ENCODE measurements around the gene SNX5. TPM values are rescaled to one million over a fixed set of nuclear protein-coding genes. Genes with fewer than 3 reads are reported as not detected.

Gene SNX5
- total and polyA plus RNA-seq, 7 donors: 59.8 to 113 (median 81.3) TPM

GRCh38 chr20:17952692-17953684 is 15.6 kb downstream of the SNX5 start:
- Histone ChIP-seq H3K36me3 (ENCODE audit: insufficient read depth in 1 of 2, low read depth in 1 of 2) (peaks cover 32 to 89% of the 10 kb centered on the region in 2 donors), H3K4me3 (no peak overlapping the region), H3K27me3 (ENCODE audit: insufficient read depth in 3 of 3, low read length in 2 of 3) (no peaks in the 10 kb centered on the region), H3K27ac (no peak overlapping the region), H3K4me1 (peaks cover 7% of the 10 kb centered on the region), H3K9me3 (no peaks in the 10 kb centered on the region)
- no peak for TF ChIP-seq CTCF (IDR thresholded peaks at IDR 0.05)
- no peak for DNase-seq
- WGBS, 3 donors: 90 to 95% (median 91%) methylated on average over 8 of the region's 8 CpGs
- intact Hi-C loops (cut with DNase I): no loop called here
- no peak for ATAC-seq

GRCh38 chr20:17951323-17951722 is 17.3 kb downstream of the SNX5 start:
- Histone ChIP-seq H3K4me3 (no peak overlapping the region), H3K9me3 (no peaks in the 10 kb centered on the region), H3K27ac (no peak overlapping the region), H3K4me1 (no peaks in the 10 kb centered on the region), H3K36me3 (ENCODE audit: insufficient read depth in 1 of 2, low read depth in 1 of 2) (peaks cover 34 to 100% of the 10 kb centered on the region in 2 donors), H3K27me3 (ENCODE audit: insufficient read depth in 3 of 3, low read length in 2 of 3) (no peaks in the 10 kb centered on the region)
- DNase-seq (no peak), ATAC-seq (no peak)
- TF ChIP-seq CTCF (IDR thresholded peaks at IDR 0.05): no peak
- intact Hi-C loops (cut with DNase I): no loop called here
- 83 to 87% (median 87%) methylated on average over 2 of the region's 2 CpGs for WGBS, 3 donors

DNA sequence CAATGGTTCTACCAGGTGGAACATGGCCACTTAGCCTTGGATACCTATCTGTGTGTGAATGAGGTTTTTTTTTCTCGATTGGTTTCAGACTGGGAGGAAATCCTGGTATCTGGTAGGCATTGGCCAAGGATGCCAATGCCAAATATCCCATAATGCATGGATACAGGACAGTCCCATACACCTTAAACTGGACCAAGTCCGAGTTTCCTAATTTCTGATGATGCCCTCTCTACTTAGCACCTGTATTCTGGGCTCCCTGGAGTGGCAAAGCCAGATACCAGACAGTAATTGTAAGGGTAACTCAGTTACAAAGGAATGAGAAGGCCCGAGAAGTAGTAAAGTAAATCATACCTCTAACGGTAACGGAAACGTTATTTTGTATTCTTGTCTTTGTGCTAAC is 17.9 kb downstream of the SNX5 start:
- Histone ChIP-seq H3K9me3 (no peaks in the 10 kb centered on the region), H3K4me3 (no peak overlapping the region), H3K4me1 (no peaks in the 10 kb centered on the region), H3K27me3 (ENCODE audit: insufficient read depth in 3 of 3, low read length in 2 of 3) (no peaks in the 10 kb centered on the region), H3K36me3 (ENCODE audit: insufficient read depth in 1 of 2, low read depth in 1 of 2) (peaks cover 34 to 100% of the 10 kb centered on the region in 2 donors), H3K27ac (no peak overlapping the region)
- no peak for DNase-seq
- intact Hi-C loops (cut with DNase I): no loop called here
- WGBS, 3 donors: 84 to 85% (median 84%) methylated on average over 6 of the region's 6 CpGs
- ATAC-seq: no peak
- TF ChIP-seq CTCF (IDR thresholded peaks at IDR 0.05): no peak

GRCh38 chr20:17949899-17950298 is 18.7 kb downstream of the SNX5 start:
- H3K9me3 ChIP-seq: no peaks in the 10 kb centered on the region
- intact Hi-C loops (cut with DNase I): no loop called here
- no peak for DNase-seq
- no peak for ATAC-seq
- H3K4me3 ChIP-seq: no peak overlapping the region
- H3K36me3 ChIP-seq (ENCODE audit: insufficient read depth in 1 of 2, low read depth in 1 of 2): peaks cover 34 to 100% of the 10 kb centered on the region in 2 donors
- TF ChIP-seq CTCF (IDR thresholded peaks at IDR 0.05): no peak
- H3K27me3 ChIP-seq (ENCODE audit: insufficient read depth in 3 of 3, low read length in 2 of 3): no peaks in the 10 kb centered on the region
- WGBS, 3 donors: 98% methylated on average over 4 of the region's 4 CpGs
- no peaks in the 10 kb centered on the region for H3K4me1 ChIP-seq
- no peak overlapping the region for H3K27ac ChIP-seq

Measured in psoas muscle (tissue), 8 donors.